IMR-90 (cell line): Measurements from ENCODE around the gene TPCN1. TPM values are rescaled to one million over a fixed set of nuclear protein-coding genes. Genes with fewer than 3 reads are reported as not detected.

Experiments used
- ATAC-seq: fragments of 200-7000 bp; cut with Tn5 transposase; 2 replicates; pipeline ENCODE4 v1.9.1; 2020; ENCODE audit warnings: low read depth, mild to moderate bottlenecking, moderate library complexity
- BruUV-seq: library from RNA; stranded (reverse); fragments of 400-500 nt; replicated peaks from 2 replicates; lab custom pipeline; 2021; lab: Mats Ljungman, UMichigan
- CTCF ChIA-PET: fragments of 300-600 bp; formaldehyde crosslinking; extraction: SDS; loops from one replicate; lab custom pipeline; 2021; ENCODE audit warnings: antibody characterized with exemption; lab: Yijun Ruan, JAX
- POLR2A ChIA-PET: fragments of 300-600 bp; sonication (Branson Sonifier 250); formaldehyde crosslinking; loops from one replicate; lab custom pipeline; 2022; ENCODE audit warnings: antibody characterized with exemption; ENCODE audit not compliant: unreplicated experiment; lab: Charles Lee
- DNase-seq: peaks from one replicate; pipeline ENCODE4 v3.0.0; 2013
- H2AFZ ChIP-seq: replicated peaks from 2 replicates; pipeline ENCODE3; 2013; ENCODE audit warnings: low read length, mild to moderate bottlenecking; ENCODE audit not compliant: poor library complexity
- H2AK5ac ChIP-seq: 2 replicates; pipeline ENCODE4 v1.6.1; 2013; ENCODE audit warnings: low read depth, low read length, inconsistent platforms
- H2AK9ac ChIP-seq: replicated peaks from 2 replicates; pipeline ENCODE3; 2013; ENCODE audit warnings: mild to moderate bottlenecking, low read depth, low read length, moderate library complexity; ENCODE audit not compliant: poor library complexity
- H2BK120ac ChIP-seq: 2 replicates; pipeline ENCODE4 v1.6.1; 2013; ENCODE audit warnings: low read depth, low read length, inconsistent platforms
- H2BK15ac ChIP-seq: 3 replicates; pipeline ENCODE4 v1.6.1; 2013; ENCODE audit warnings: low read depth, low read length, inconsistent platforms
- H2BK20ac ChIP-seq: 2 replicates; pipeline ENCODE4 v1.6.1; 2013; ENCODE audit warnings: low read depth, mild to moderate bottlenecking, inconsistent platforms, low read length, moderate library complexity
- H2BK5ac ChIP-seq: 2 replicates; pipeline ENCODE4 v1.6.1; 2013; ENCODE audit warnings: mild to moderate bottlenecking, low read depth, low read length, inconsistent platforms; ENCODE audit not compliant: poor library complexity, severe bottlenecking
- H3K14ac ChIP-seq: replicated peaks from 2 replicates; pipeline ENCODE4 v1.6.1; 2013; ENCODE audit warnings: low read depth, low read length, inconsistent platforms
- H3K18ac ChIP-seq: 2 replicates; pipeline ENCODE4 v1.6.1; 2013; ENCODE audit warnings: low read depth, low read length, control low read depth
- H3K23ac ChIP-seq: 2 replicates; pipeline ENCODE4 v1.6.1; 2013; ENCODE audit warnings: low read depth, low read length, inconsistent platforms
- H3K27ac ChIP-seq: 2 replicates; pipeline ENCODE4 v1.5.1; 2013; ENCODE audit warnings: mild to moderate bottlenecking, control low read depth, low read length; ENCODE audit not compliant: insufficient read depth
- H3K27me3 ChIP-seq: 2 replicates; pipeline ENCODE4 v1.6.1; 2013; ENCODE audit warnings: low read length; ENCODE audit not compliant: control insufficient read depth, insufficient read depth
- H3K36me3 ChIP-seq: 2 replicates; pipeline ENCODE4 v1.6.1; 2013; ENCODE audit warnings: low read length, mixed read lengths; ENCODE audit not compliant: control insufficient read depth, insufficient read depth
- H3K4ac ChIP-seq: 2 replicates; pipeline ENCODE4 v1.6.1; 2013; ENCODE audit warnings: low read depth, low read length, inconsistent platforms
- H3K4me1 ChIP-seq: 2 replicates; pipeline ENCODE4 v1.6.1; 2013; ENCODE audit warnings: low read length, mixed read lengths; ENCODE audit not compliant: control insufficient read depth, insufficient read depth
- H3K4me2 ChIP-seq: 2 replicates; pipeline ENCODE4 v1.6.1; 2013; ENCODE audit warnings: low read depth, mild to moderate bottlenecking, control low read depth, low read length, moderate library complexity
- H3K4me3 ChIP-seq: 2 replicates; pipeline ENCODE4 v1.5.1; 2013; ENCODE audit warnings: low read depth, mild to moderate bottlenecking, control low read depth, low read length, moderate library complexity; ENCODE audit not compliant: insufficient read depth
- H3K56ac ChIP-seq: 2 replicates; pipeline ENCODE4 v1.6.1; 2013; ENCODE audit warnings: low read length, inconsistent platforms; ENCODE audit not compliant: insufficient read depth; ENCODE audit errors: extremely low read depth
- H3K79me1 ChIP-seq, 2 experiments: 2 replicates each; pipeline ENCODE4 v1.6.1; 2013; ENCODE audit warnings: low read length in 2 of 2, inconsistent platforms in 1 of 2, low read depth in 1 of 2
- H3K9ac ChIP-seq: 2 replicates; pipeline ENCODE4 v1.6.1; 2013; ENCODE audit warnings: low read depth, low read length, control low read depth
- H3K9me1 ChIP-seq: 2 replicates; pipeline ENCODE4 v1.6.1; 2013; ENCODE audit warnings: low read length, inconsistent platforms; ENCODE audit not compliant: insufficient read depth
- H3K9me3 ChIP-seq: 2 replicates; pipeline ENCODE4 v1.6.1; 2013; ENCODE audit warnings: low read length; ENCODE audit not compliant: control insufficient read depth, insufficient read depth
- H4K20me1 ChIP-seq: 2 replicates; pipeline ENCODE4 v1.6.1; 2013; ENCODE audit warnings: low read length, inconsistent platforms; ENCODE audit not compliant: insufficient read depth
- H4K5ac ChIP-seq: 2 replicates; pipeline ENCODE4 v1.6.1; 2013; ENCODE audit warnings: mild to moderate bottlenecking, low read depth, low read length, control low read depth
- H4K8ac ChIP-seq, 2 experiments: 2 replicates each; pipeline ENCODE4 v1.6.1; 2013; ENCODE audit warnings: low read depth in 2 of 2, low read length in 2 of 2, control low read depth in 1 of 2, inconsistent platforms in 1 of 2
- H4K91ac ChIP-seq: 2 replicates; pipeline ENCODE4 v1.6.1; 2013; ENCODE audit warnings: low read depth, low read length, inconsistent platforms; ENCODE audit not compliant: insufficient read depth
- BHLHE40 ChIP-seq: fragments of 150-350 bp; IDR thresholded peaks from 2 replicates; pipeline ENCODE4 v1.6.1; 2016; ENCODE audit warnings: mild to moderate bottlenecking, low read depth, low read length
- CEBPB ChIP-seq: IDR thresholded peaks from 2 replicates; pipeline ENCODE4 v1.6.1; 2012; ENCODE audit warnings: low read depth, low read length, improper control_type of control experiment
- CHD1 ChIP-seq: IDR thresholded peaks from 2 replicates; pipeline ENCODE4 v1.6.1; 2012; ENCODE audit warnings: low read depth, low read length, improper control_type of control experiment
- CTCF ChIP-seq: conservative IDR thresholded peaks from 2 replicates; pipeline ENCODE4 v1.5.1; 2012; ENCODE audit warnings: mild to moderate bottlenecking, low read depth, low read length, improper control_type of control experiment
- FOS ChIP-seq: fragments of 150-350 bp; IDR thresholded peaks from 2 replicates; pipeline ENCODE4 v1.6.1; 2016; ENCODE audit warnings: low read depth, low read length
- MAFK ChIP-seq: IDR thresholded peaks from 2 replicates; pipeline ENCODE4 v1.6.1; 2012; ENCODE audit warnings: low read depth, low read length, improper control_type of control experiment
- MAZ ChIP-seq: IDR thresholded peaks from 2 replicates; pipeline ENCODE4 v1.6.1; 2012; ENCODE audit warnings: low read depth, mild to moderate bottlenecking, low read length, improper control_type of control experiment, moderate library complexity, borderline replicate concordance
- MXI1 ChIP-seq: IDR thresholded peaks from 2 replicates; pipeline ENCODE4 v1.6.1; 2012; ENCODE audit warnings: low read depth, mild to moderate bottlenecking, low read length, moderate library complexity, borderline replicate concordance
- NFE2L2 ChIP-seq: fragments of 150-350 bp; IDR thresholded peaks from 2 replicates; pipeline ENCODE4 v1.6.1; 2016; ENCODE audit warnings: low read depth, mild to moderate bottlenecking, low read length
- POLR2A ChIP-seq: IDR thresholded peaks from 2 replicates; pipeline ENCODE4 v1.6.1; 2012; ENCODE audit warnings: mild to moderate bottlenecking, low read depth, low read length
- RAD21 ChIP-seq: IDR thresholded peaks from 2 replicates; pipeline ENCODE4 v1.6.1; 2012; ENCODE audit warnings: low read length, improper control_type of control experiment
- RCOR1 ChIP-seq: IDR thresholded peaks from 2 replicates; pipeline ENCODE4 v1.6.1; 2012; ENCODE audit warnings: mild to moderate bottlenecking, low read length, improper control_type of control experiment; ENCODE audit not compliant: insufficient replicate concordance
- RFX5 ChIP-seq: IDR thresholded peaks from 2 replicates; pipeline ENCODE4 v1.8.0; 2012; ENCODE audit warnings: low read depth, mild to moderate bottlenecking, low read length, moderate library complexity
- SMC3 ChIP-seq: fragments of 150-350 bp; IDR thresholded peaks from 2 replicates; pipeline ENCODE4 v1.6.1; 2016; ENCODE audit warnings: low read depth, mild to moderate bottlenecking, antibody characterized with exemption, low read length, moderate library complexity
- WGBS, 2 experiments: methylation state at CpG; one replicate each; pipeline versions ENCODE4 v1.1.5 to v1.1.7; 2013; ENCODE audit warnings: missing lambda C conversion rate in 2 of 2; ENCODE audit not compliant: insufficient read length in 1 of 2; ENCODE audit errors: extremely low coverage in 2 of 2; 5-methylcytosine and 5-hydroxymethylcytosine counted together
- dilution Hi-C: fragments of 300-500 bp; cut with HindIII; formaldehyde crosslinking; loops from one replicate; pipeline ENCODE4 v1.14.3; 2018; ENCODE audit warnings: low sequenced_read_pairs; ENCODE audit not compliant: unreplicated experiment
- in situ Hi-C: fragments of 300-500 bp; cut with MboI; formaldehyde crosslinking; loops from 3 replicates; pipeline ENCODE4 v1.14.3; 2019; ENCODE audit warnings: low sequenced_read_pairs, inconsistent platforms, mixed read lengths
- intact Hi-C: fragments of 100-400 bp; cut with micrococcal nuclease; formaldehyde crosslinking; loops from 2 replicates; pipeline ENCODE4 v1.10.0; 2022
- polyA plus RNA-seq, 3 experiments: library from polyadenylated mRNA; depleted of rRNA; stranded (reverse); fragments of >200 nt; gene quantifications; 2 replicates each; pipeline ENCODE4 v1.2.3, GENCODE V29; 2012; ENCODE audit warnings: low replicate concordance in 1 of 3
- total RNA-seq: library from RNA; depleted of rRNA; stranded (reverse); fragments of >200 nt; gene quantifications from 2 replicates; pipeline ENCODE4 v1.2.3, GENCODE V29; 2012
- TF ChIP-seq, protein P1 (sequence below): fragments of 150-350 bp; IDR thresholded peaks from 2 replicates; pipeline ENCODE4 v1.6.1; 2016; ENCODE audit warnings: low read depth, mild to moderate bottlenecking, low read length, moderate library complexity, borderline replicate concordance
- TF ChIP-seq, protein P2 (sequence below): fragments of 150-350 bp; IDR thresholded peaks from 2 replicates; pipeline ENCODE4 v1.6.1; 2017; ENCODE audit warnings: mild to moderate bottlenecking, antibody characterized with exemption, low read length, low read depth

The TPCN1 gene
- total and polyA plus RNA-seq, 2 of the 4 experiments (the other 2 are of a cell fraction), result 2.0 to 13.2 TPM

GRCh38 chr12:113339540-113339939 lies 118.3 kb downstream of the TPCN1 start:
- intact Hi-C loops, result no loop called here
- Histone ChIP-seq H3K9me1 (no peaks in the 10 kb centered on the region), H3K4ac (no peak overlapping the region), H3K4me2 (no peak overlapping the region), H2AFZ (no peak overlapping the region), H3K4me3 (no peak overlapping the region), H3K36me3 (no peaks in the 10 kb centered on the region), H2BK15ac (no peak overlapping the region), H2AK5ac (no peak overlapping the region), H4K20me1 (no peaks in the 10 kb centered on the region), H3K14ac (no peak overlapping the region), H4K5ac (no peak overlapping the region), H4K8ac (no peak overlapping the region), H3K27ac (no peak overlapping the region), H3K9me3 (no peaks in the 10 kb centered on the region), H2BK5ac (no peak overlapping the region), H3K56ac (no peak overlapping the region), H3K9ac (no peak overlapping the region), H2BK20ac (no peak overlapping the region), H3K23ac (no peak overlapping the region), H3K18ac (no peak overlapping the region), H3K27me3 (peaks cover 7% of the 10 kb centered on the region), H4K91ac (no peak overlapping the region), H3K79me1 (peaks cover 1% of the 10 kb centered on the region in 2 experiments; a peak in 3 of 4 replicates), H2AK9ac (no peak overlapping the region), H2BK120ac (no peak overlapping the region), H3K4me1 (0 out of 2 replicates have a peak, but pooled peaks cover 1% of the 10 kb centered on the region)
- DNase-seq (no peak), ATAC-seq (no peak)
- in situ Hi-C loops, result no loop called here
- no peak for TF ChIP-seq NFE2L2
- no peak for TF ChIP-seq CEBPB
- no peak for TF ChIP-seq RFX5
- TF ChIP-seq POLR2A, result no peak
- TF ChIP-seq, protein P1, sequence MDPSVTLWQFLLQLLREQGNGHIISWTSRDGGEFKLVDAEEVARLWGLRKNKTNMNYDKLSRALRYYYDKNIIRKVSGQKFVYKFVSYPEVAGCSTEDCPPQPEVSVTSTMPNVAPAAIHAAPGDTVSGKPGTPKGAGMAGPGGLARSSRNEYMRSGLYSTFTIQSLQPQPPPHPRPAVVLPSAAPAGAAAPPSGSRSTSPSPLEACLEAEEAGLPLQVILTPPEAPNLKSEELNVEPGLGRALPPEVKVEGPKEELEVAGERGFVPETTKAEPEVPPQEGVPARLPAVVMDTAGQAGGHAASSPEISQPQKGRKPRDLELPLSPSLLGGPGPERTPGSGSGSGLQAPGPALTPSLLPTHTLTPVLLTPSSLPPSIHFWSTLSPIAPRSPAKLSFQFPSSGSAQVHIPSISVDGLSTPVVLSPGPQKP, result no peak
- no peak for TF ChIP-seq RAD21
- no peak for TF ChIP-seq MAZ
- no peak for TF ChIP-seq CHD1
- no peak for TF ChIP-seq MAFK
- TF ChIP-seq MXI1, result no peak
- TF ChIP-seq FOS, result no peak
- no peak for TF ChIP-seq BHLHE40
- TF ChIP-seq, protein P2, sequence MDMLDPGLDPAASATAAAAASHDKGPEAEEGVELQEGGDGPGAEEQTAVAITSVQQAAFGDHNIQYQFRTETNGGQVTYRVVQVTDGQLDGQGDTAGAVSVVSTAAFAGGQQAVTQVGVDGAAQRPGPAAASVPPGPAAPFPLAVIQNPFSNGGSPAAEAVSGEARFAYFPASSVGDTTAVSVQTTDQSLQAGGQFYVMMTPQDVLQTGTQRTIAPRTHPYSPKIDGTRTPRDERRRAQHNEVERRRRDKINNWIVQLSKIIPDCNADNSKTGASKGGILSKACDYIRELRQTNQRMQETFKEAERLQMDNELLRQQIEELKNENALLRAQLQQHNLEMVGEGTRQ, result no peak
- no peak for TF ChIP-seq RCOR1
- TF ChIP-seq CTCF, result no peak
- TF ChIP-seq SMC3, result no peak
- dilution Hi-C loops, result no loop called here
- POLR2A ChIA-PET, result no interaction called here
- no CpG with 5 or more reads among the region's 5 CpGs for WGBS, 2 experiments
- CTCF ChIA-PET, result no interaction called here
- no TSS peak for BruUV-seq
